Upper lobe of left lung (tissue), 6 donors: Measurements from ENCODE around the gene TNS1. TPM values are rescaled to one million over a fixed set of nuclear protein-coding genes. Genes with fewer than 3 reads are reported as not detected.

Experiments used
- ATAC-seq, 2 donors: fragments of 200-7000 bp; cut with Tn5 transposase; one replicate each; pipeline ENCODE4 v1.9.1; 2022; ENCODE audit warnings: mild to moderate bottlenecking in 2 of 2, moderate library complexity in 2 of 2; ENCODE audit not compliant: low FRiP score in 2 of 2
- DNase-seq, 2 donors: peaks; one replicate each; pipeline ENCODE4 v3.0.0-alpha.2; 2019 to 2020
- H3K27ac ChIP-seq, 4 donors: fragments of 200-600 bp; sonication (generic); one replicate each; pipeline ENCODE4 v1.5.1; 2016 to 2019
- H3K27me3 ChIP-seq, 4 donors: fragments of 200-600 bp; sonication (generic); one replicate each; pipeline ENCODE4 v1.5.1; 2017 to 2019
- H3K36me3 ChIP-seq, 4 donors: fragments of 200-600 bp; sonication (generic); one replicate each; pipeline ENCODE4 v1.5.1; 2016 to 2019
- H3K4me1 ChIP-seq, 4 donors: fragments of 200-600 bp; sonication (generic); one replicate each; pipeline ENCODE4 v1.5.1; 2018 to 2019
- H3K4me3 ChIP-seq, 4 donors: fragments of 200-600 bp; sonication (generic); one replicate each; pipeline ENCODE4 v1.5.1; 2017 to 2019; ENCODE audit warnings: mild to moderate bottlenecking in 2 of 4, moderate library complexity in 1 of 4
- H3K9me3 ChIP-seq, 4 donors: fragments of 200-600 bp; sonication (generic); one replicate each; pipeline ENCODE4 v1.5.1; 2018 to 2019
- CTCF ChIP-seq, 6 experiments: fragments of 450-650 bp in 4 of 6; fragments of 200-600 bp in 2 of 6; sonication (generic) in 2 of 6; IDR thresholded peaks; one replicate each; pipeline ENCODE4 v1.5.1; 2016 to 2019; ENCODE audit warnings: antibody characterized with exemption in 6 of 6
- EP300 ChIP-seq, 4 donors: sonication (generic); formaldehyde crosslinking; IDR thresholded peaks; one replicate each; pipeline ENCODE4 v1.5.1; 2017; ENCODE audit warnings: antibody characterized with exemption in 4 of 4, control low read depth in 2 of 4
- POLR2A ChIP-seq, 4 donors: fragments of 450-650 bp; IDR thresholded peaks; one replicate each; pipeline ENCODE4 v1.5.1; 2016 to 2017; ENCODE audit warnings: antibody characterized with exemption in 4 of 4, mild to moderate bottlenecking in 2 of 4
- POLR2AphosphoS5 ChIP-seq, 2 donors: sonication (generic); formaldehyde crosslinking; IDR thresholded peaks; one replicate each; pipeline ENCODE4 v1.5.1; 2017; ENCODE audit warnings: antibody characterized with exemption in 2 of 2
- WGBS, 2 donors: methylation state at CpG; one replicate each; pipeline ENCODE4 v1.1.5; 2017 to 2018; 5-methylcytosine and 5-hydroxymethylcytosine counted together
- total RNA-seq, 6 donors: library from RNA; depleted of rRNA in 4 of 6; stranded (reverse); fragments of >200 nt in 4 of 6; gene quantifications; one replicate each; pipeline versions ENCODE4 v1.1.0 to v1.2.1, GENCODE V29; 2016 to 2021
- donor health status: DM: no; HTN: no; CAD: no; lungs with moderate emphysema.
- donor health status: DM: no; HTN: yes; CAD: no; lungs with severe emphysema.

The TNS1 gene
- total RNA-seq, 6 donors from 2014 or later = 325 to 1,095 (median 550) TPM

GRCh38 chr2:217844696-217845095 lies 158.1 kb downstream of the TNS1 start:
- peaks cover 23 to 71% (median 34%) of the 10 kb centered on the region in 4 donors for H3K36me3 ChIP-seq
- no peak for ATAC-seq
- H3K9me3 ChIP-seq = no peaks in the 10 kb centered on the region
- no peak overlapping the region for H3K4me3 ChIP-seq
- no peaks in the 10 kb centered on the region for H3K27me3 ChIP-seq
- TF ChIP-seq POLR2A (IDR thresholded peaks at IDR 0.05) = no peak
- TF ChIP-seq CTCF (IDR thresholded peaks at IDR 0.05) = no peak
- no peak for TF ChIP-seq POLR2AphosphoS5 (IDR thresholded peaks at IDR 0.05)
- no peak for TF ChIP-seq EP300 (IDR thresholded peaks at IDR 0.05)
- H3K4me1 ChIP-seq = peaks cover 50 to 74% (median 61%) of the 10 kb centered on the region in 4 donors
- H3K27ac ChIP-seq = peak overlapping the region in 2 of 4 donors; percentile 45 to 54
- no peak for DNase-seq
- 79 to 90% methylated on average over 1 of the region's 1 CpG for WGBS, 2 donors

GRCh38 chr2:217843324-217843723 lies 159.5 kb downstream of the TNS1 start:
- WGBS, 2 donors = 58 to 67% methylated on average over 1 of the region's 1 CpG
- H3K4me3 ChIP-seq = no peak overlapping the region
- peak overlapping the region in 2 of 4 donors; percentile 18 to 45 for H3K27ac ChIP-seq
- ATAC-seq = no peak
- TF ChIP-seq EP300 (IDR thresholded peaks at IDR 0.05) (peak in 1 of 4 donors; percentile 53), POLR2A (IDR thresholded peaks at IDR 0.05) (no peak), POLR2AphosphoS5 (IDR thresholded peaks at IDR 0.05) (peak; percentile 62 to 81), CTCF (IDR thresholded peaks at IDR 0.05) (no peak)
- no peaks in the 10 kb centered on the region for H3K9me3 ChIP-seq
- H3K27me3 ChIP-seq = no peaks in the 10 kb centered on the region
- no peak for DNase-seq
- peaks cover 15 to 62% (median 25%) of the 10 kb centered on the region in 4 donors for H3K36me3 ChIP-seq
- H3K4me1 ChIP-seq = peaks cover 59 to 77% (median 69%) of the 10 kb centered on the region in 4 donors

GRCh38 chr2:217842017-217842416 lies 160.8 kb downstream of the TNS1 start:
- ATAC-seq (no peak), DNase-seq (no peak)
- peak overlapping the region; percentile 43 to 79 (median 69) for H3K27ac ChIP-seq
- H3K4me1 ChIP-seq = peaks cover 68 to 77% (median 73%) of the 10 kb centered on the region in 4 donors
- no peak overlapping the region for H3K4me3 ChIP-seq
- 75 to 84% methylated on average over 2 of the region's 2 CpGs for WGBS, 2 donors
- H3K9me3 ChIP-seq = no peaks in the 10 kb centered on the region
- TF ChIP-seq EP300 (IDR thresholded peaks at IDR 0.05) (no peak), POLR2AphosphoS5 (IDR thresholded peaks at IDR 0.05) (no peak), CTCF (IDR thresholded peaks at IDR 0.05) (no peak), POLR2A (IDR thresholded peaks at IDR 0.05) (no peak)
- no peaks in the 10 kb centered on the region for H3K27me3 ChIP-seq
- peaks cover 2 to 52% (median 13%) of the 10 kb centered on the region in 4 donors for H3K36me3 ChIP-seq

GRCh38 chr2:217840522-217840921 lies 162.3 kb downstream of the TNS1 start:
- no peak for TF ChIP-seq POLR2A (IDR thresholded peaks at IDR 0.05)
- no peak for TF ChIP-seq POLR2AphosphoS5 (IDR thresholded peaks at IDR 0.05)
- TF ChIP-seq EP300 (IDR thresholded peaks at IDR 0.05) = no peak
- no peak for TF ChIP-seq CTCF (IDR thresholded peaks at IDR 0.05)
- peaks cover 7 to 45% (median 11%) of the 10 kb centered on the region in 4 donors for H3K36me3 ChIP-seq
- H3K4me1 ChIP-seq = peaks cover 66 to 82% (median 77%) of the 10 kb centered on the region in 4 donors

GRCh38 chr2:217839750-217840107 lies 163.1 kb downstream of the TNS1 start:
- WGBS, 2 donors = 97 to 100% methylated on average over 1 to 7 of the region's 7 CpGs

More at GRCh38 chr2:217840522-217840921, 162.3 kb downstream of the TNS1 start:
- no peak for ATAC-seq
- Histone ChIP-seq H3K27ac (peak overlapping the region in 3 of 4 donors; percentile 64 to 79 (median 74)), H3K9me3 (no peaks in the 10 kb centered on the region), H3K4me3 (no peak overlapping the region), H3K27me3 (no peaks in the 10 kb centered on the region)
- 78% methylated on average over 3 of the region's 3 CpGs; no CpG with 5 or more reads in 1 of the 2 donors for WGBS, 2 donors
- peak in 1 of 2 donors; percentile 45 for DNase-seq

More at GRCh38 chr2:217839750-217840107, 163.1 kb downstream of the TNS1 start:
- Histone ChIP-seq H3K27me3 (no peaks in the 10 kb centered on the region), H3K4me1 (peaks cover 66 to 85% (median 77%) of the 10 kb centered on the region in 4 donors), H3K4me3 (no peak overlapping the region), H3K27ac (peak overlapping the region; percentile 64 to 83 (median 72)), H3K36me3 (peaks cover 5 to 45% (median 15%) of the 10 kb centered on the region in 4 donors), H3K9me3 (no peaks in the 10 kb centered on the region)
- no peak for TF ChIP-seq POLR2AphosphoS5 (IDR thresholded peaks at IDR 0.05)
- ATAC-seq (no peak), DNase-seq (peak in 1 of 2 donors; percentile 54)
